Retina (tissue), 1 donor: ENCODE measurements around the gene CDC42EP3.

ENCODE experiments used
- DNase-seq: peaks from one replicate; pipeline ENCODE4 v3.0.0-alpha.2; 2016

Gene CDC42EP3

GRCh38 chr2:37654932-37655841 is 16.3 kb downstream of the CDC42EP3 start:
- DNase-seq, result no peak

DNA sequence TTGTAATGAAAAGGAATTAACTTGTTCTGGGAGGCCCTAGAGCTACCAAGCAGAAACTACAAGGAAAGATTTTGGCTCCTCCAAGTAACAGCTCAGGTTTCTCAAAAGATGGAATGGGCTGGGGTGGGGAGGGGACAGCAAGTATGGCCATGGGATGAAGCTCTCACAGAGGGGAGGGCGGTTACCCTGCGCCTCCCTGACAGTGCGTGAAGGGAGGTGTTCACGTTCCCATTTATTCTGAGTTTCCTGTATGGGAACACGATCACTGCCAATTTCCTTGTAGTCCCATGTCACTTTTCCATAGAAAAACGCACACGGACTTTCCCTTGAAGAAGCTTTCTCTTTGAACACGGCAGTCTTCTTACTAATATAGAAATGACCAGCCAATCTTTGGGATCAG is 17.0 kb downstream of the CDC42EP3 start:
- DNase-seq, result no peak

DNA sequence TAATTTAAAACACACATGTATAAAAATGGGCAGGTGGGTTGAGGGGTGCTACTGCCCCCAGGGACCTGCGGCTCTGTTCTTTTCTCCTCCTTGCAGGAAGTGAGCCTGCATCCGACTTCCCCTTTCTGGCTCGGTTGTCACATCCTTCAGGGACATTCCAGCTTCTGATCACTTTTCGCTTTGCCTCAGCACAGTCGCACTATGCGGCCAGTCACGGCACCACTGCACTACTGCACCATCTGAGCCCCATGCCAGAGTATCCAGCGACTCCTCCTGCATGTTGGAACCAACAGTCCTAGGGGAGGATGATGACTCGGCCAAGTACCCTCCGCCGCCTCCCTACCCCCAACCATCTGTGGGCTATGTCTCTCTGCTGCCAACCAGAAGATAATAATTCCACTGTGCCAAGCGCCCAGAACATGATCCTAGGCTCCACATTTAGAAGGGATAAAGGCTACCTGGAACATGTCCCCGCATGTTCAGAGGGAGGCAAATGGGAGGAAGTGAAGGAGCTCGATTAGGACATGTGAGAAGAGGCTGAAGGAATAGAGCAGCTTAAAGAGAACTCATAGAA is 17.6 kb downstream of the CDC42EP3 start:
- no peak for DNase-seq

- no peak for DNase-seq
These were observed 18.3 kb downstream of the CDC42EP3 start for GRCh38 chr2:37653093-37653492.

GRCh38 chr2:37652199-37652640 is 19.2 kb downstream of the CDC42EP3 start:
- DNase-seq, result no peak

- no peak for DNase-seq
These were observed 20.8 kb downstream of the CDC42EP3 start for GRCh38 chr2:37650548-37651093.

DNA sequence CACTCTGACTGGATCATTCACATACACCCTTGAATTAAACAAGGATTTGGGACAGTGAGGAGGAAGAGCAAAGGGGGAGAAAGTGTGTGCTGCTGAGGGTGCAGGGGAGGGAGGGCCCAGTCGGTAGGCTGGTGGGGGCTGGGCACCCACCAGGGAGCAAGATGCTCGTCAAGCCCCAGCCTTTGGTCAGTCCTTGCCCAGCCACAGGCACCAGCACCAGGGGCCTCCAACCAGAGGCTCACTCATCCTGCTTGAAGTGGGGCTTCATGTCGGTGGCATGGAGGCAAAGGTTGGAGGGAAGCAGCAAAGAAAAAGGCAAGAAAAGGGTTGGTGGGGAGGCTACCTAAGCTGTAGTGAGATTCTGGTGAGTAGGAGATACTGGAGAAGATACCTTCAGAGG is 21.9 kb downstream of the CDC42EP3 start:
- DNase-seq, result no peak

DNA sequence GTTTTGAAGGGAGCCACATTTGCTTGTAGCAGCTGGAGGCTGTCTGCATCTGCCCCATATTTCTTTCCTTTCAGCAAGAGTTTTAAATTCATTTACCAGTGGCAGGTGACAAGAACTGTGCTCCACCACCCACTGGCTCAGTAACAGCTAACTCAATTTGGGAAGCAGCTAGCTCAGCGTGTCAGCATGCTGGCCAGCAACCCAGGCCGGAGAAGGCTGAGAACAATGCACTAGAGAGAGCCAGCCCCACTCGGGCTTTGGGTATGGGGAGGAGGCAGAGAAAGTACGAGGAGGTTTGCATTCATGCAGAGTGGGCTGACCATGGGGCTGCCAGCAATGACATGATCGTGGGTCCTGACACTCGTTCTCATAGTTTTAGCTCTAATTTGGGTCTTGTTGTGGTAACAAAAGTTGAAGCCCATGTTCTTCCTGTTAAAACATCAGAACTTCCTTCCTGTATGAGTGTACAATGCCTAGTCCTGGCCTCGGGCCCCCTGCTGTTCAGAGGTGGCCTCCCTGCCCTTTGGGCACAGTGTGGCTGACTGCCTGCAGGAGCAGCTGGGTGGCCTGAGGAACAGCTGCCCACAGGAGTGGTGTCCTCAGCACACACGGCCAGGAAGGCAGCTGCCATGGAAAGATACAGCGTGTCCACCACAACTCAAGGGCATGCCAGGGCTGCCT is 23.0 kb downstream of the CDC42EP3 start:
- no peak for DNase-seq

GRCh38 chr2:37647971-37648330 is 23.5 kb downstream of the CDC42EP3 start:
- no peak for DNase-seq

DNA sequence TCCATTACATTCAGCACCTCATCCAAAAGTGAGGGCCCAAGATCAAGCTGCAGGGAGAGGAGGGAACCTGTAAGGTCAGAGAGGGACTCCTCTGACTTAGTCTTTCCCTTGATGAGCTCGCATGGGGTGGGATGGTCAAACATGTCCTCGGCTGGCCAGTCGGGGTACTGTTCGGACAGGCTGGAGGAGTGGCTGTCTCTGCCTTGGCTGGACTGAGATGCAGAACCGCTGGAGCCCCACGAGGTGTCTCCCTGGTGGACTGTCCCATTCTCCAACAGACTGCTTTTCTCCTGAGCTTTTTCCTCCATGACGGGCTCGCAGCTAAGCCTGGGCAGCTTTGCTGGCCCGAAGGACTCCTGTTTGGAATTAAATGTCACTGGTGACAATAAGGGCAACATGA is 25.6 kb downstream of the CDC42EP3 start:
- DNase-seq, result no peak

DNA sequence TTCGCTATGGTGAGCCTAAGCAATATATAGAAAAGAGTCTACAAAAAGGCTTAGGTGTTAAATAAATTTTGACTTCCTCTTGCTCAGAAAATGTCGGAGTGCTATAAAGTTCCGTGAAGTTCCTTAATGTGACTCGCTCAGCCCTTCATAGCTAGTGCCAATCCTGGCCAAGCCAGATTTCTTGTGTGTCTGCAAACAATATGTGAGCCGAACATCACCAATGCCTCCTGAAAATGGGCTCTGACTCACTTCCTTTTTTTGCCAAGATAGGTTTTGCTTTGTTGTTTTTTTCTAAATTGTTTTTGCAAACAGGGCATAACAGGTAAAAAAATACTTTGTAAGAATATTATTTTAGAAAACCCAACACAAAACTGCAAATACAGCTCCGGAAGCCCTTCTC is 26.1 kb downstream of the CDC42EP3 start:
- no peak for DNase-seq

GRCh38 chr2:37644191-37644590 is 27.3 kb downstream of the CDC42EP3 start:
- no peak for DNase-seq

GRCh38 chr2:37643730-37644078 is 27.7 kb downstream of the CDC42EP3 start:
- no peak for DNase-seq

DNA sequence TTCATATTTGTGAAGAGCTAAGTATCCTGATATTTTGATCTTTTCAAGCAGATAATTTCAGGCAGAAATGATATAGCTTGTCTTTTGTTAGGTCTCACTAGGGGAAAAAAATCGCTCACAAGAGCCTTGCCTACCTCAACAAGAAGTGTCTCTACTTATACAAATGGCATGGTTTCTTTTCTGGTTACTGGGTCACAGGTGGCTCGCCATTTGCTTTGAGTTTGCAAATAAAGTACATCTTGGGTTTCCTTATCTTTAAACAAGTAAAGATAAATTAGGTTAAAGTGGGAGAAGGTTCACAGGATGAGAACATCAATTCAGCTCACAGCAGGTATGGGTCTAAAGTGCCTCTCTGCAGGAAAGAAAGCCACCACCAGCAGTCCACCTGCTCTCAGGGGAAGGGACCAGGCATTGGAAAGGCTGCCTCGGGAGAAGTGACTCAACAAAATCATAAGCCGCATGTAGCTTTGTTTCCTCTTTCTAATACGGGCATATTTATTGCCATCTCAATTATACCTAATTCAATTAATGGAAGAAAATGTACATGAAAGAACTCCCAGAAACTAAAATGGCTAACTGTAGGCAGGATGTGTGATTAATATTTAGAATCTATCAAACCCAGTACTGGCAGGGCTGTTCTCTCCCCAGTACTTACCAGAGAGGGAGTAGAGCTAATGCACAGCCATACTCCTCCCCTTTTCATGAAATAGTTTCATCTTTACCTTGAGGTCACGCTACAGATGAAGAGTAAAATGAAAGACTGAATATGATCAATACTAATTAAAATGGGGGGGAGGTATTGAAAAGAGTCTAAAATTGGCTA is 28.3 kb downstream of the CDC42EP3 start:
- no peak for DNase-seq

DNA sequence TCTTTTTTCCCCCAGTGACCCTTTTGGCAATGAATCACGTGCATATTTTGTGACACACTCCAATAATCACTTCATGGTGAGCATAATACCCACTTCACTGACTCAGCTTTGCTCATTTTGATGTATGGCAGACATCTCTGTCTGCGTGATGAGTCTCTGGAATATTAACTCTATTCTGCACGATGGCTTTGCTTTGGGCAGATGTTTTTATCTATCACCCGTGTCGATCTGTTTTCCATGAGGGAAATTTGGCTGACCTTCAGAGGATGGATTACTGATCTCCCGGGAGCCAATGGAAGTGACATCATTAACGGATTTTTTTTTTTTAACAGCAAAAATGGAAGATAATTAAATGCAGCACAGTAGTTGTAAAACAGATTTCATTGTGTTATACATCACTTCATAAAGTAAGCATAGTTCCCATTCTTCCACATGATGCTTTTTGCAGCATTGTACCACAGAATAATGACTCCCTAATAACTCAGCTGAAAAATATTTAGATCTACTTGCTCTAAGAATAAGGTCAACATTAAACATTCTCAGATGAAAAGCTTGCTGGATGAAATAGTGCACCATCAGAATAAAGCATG is 29.8 kb downstream of the CDC42EP3 start:
- no peak for DNase-seq

DNA sequence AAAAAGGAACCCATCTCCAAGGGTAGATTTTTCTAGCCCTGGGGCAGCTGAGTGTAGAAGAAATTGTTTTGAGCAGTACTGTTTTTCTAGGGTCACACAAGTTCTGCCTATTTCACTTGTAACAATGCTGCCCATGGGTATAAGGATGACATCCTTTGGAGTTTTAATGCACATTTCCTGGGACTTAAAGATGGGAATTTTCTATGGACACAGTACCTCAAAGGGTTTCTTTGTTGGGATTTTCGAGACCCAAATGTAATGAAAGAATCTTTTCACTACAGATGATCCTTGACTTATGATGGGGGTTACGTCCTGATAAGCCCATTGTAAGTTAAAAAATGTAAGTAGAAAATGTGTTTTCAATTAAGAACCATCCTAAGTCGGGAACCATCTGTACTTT is 31.8 kb downstream of the CDC42EP3 start:
- DNase-seq, result no peak

GRCh38 chr2:37638973-37639372 is 32.5 kb downstream of the CDC42EP3 start:
- no peak for DNase-seq

DNA sequence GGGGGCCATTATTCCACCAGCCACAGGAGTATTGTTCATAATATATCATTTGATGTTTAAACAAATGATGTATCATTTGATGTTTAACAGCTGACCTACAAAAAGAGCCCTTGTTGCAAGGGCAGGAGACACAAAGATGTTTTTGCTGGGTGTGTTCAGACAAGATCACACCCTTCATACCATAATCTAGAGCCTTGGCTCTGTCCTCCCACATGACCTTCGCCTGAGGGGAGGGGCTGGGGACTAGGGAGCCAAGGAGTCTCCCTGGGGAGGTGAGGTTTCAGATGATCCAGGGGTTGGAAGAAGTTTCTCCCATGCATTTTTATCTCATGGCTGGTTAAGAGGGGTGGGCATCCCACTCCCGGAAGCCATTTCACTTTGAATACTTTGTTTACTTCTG is 33.5 kb downstream of the CDC42EP3 start:
- no peak for DNase-seq

DNA sequence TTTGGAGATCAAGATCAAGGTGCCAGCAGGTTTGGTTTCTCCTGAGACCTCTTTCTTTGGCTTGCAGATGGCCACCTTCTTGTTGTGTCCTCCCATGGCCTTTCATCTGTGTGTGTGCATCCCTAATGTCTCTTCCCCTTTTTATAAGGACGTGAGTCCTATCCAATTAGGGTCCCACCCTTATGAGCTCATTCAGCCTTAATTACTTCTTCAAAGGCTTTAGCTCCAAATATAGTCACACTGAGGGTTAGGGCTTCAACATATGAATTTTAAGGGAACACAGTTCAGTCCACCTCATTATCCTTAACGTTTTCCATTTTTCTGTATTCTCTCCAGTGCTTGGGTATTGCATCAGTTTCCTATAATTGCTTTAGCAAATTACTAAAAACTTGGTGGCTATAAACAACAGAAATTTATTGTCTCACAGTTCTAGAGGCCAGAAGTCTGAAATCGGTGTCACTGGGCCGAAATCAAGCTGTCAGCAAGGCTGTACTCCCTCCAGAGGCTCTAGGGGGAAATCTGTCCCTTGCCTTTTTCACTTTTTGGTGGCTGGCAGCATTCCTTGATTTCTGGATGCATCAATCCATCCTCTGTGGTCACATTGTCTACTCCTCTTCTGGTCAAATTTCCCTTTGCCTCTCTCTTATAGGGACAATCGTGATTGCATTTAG is 34.1 kb downstream of the CDC42EP3 start:
- no peak for DNase-seq

DNA sequence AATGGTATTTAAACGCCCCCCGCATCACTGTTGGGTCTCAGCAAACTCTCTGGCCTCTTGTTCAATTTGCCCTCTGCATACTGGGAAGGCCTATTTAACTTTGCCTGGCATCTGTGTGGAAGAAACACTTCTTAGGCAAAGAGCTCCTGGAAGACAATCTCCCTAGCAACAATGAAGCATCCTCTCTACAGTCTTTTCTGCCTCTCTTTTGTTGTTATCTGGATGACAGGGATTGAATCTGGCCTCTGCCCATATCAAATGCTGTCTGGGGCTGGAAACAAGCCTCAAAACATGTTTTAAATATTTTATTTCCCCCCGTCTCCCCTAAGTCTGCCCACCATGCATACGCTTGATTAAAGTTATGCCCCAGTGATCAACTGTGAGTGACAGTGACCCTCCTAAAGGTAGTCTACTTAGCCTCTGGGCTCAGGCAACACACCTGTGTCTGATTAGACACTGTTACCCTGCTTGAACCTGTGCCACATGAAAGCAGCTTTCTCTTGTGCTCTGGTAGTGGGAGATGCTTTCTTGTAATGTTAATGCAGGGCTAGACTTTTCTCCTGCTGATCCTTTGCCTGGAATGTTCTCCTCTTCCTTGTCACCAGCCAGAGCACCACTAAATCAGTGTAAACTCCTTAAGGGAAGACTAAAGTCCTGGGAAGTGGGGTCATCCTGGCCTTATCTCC is 34.9 kb downstream of the CDC42EP3 start:
- no peak for DNase-seq
